UCSD-AML1 (cell line): ENCODE data around the gene SLC35E4.

Source experiments
- DNase-seq: peaks from one replicate; lab custom pipeline; 2025; ENCODE audit not compliant: unreplicated experiment; lab: John Stamatoyannopoulos, UW

Gene SLC35E4

GRCh38 chr22:30687358-30687757 lies 51.8 kb downstream of the SLC35E4 start:
- no peak for DNase-seq

DNA sequence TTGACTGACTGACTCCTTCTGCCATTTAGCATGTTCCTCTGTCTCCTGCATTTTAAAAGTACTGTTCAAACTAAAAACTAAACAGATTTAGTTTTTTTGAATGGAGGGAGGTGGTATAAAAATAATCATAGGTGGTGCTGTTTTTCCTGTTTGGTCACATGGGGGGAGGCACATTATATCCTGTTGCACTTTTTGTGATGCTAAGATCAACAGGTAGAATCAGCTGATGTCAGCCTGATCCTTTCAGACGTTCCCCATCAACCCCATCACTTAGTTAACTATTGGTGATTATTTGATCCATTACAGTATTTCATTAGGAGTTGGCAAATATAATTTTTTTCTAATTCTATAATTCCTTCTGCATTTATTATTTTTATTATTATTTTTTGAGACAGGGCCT lies 54.0 kb downstream of the SLC35E4 start:
- DNase-seq: no peak

DNA sequence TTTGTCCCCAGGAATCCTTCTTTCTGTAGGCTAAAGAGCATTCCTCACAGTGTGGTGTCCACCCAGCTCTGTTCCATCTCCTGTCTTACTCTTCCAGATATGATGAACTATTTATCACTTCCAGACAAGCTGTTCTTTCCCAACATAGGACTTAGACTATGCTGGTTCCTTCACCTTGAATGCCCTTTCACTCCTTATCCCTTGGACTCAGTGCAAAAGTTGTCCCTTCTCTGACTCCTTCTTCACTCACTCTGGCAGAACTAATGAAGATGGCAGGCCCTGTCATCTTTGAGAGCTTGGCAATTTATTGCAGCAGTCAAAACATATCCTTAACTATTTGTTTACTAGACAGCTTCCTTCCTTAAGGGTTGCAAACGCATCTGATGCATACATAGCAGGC lies 55.6 kb downstream of the SLC35E4 start:
- no peak for DNase-seq

DNA sequence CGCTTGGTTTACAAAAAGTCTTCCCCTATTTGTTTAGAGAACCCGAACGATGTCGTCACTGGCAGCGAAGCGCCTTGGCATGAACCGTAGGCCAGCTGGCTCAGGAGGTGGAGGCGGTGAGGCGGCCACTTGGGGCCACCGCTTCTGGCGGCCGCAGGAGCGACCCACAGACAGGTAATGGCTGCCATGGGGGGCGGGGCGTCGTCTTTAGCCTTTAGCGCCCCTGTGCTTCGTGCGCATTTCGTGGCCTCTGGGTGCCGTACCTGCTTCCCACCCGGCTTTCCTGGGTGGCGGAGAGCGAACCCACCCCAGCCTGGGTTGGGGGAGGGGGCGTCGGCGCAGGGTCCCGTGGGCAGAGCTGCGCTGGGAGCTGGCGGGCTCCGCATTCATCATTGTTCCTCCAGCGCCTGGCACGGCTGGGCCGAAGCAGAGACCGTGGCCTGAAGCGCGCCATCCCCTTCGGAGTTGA lies 58.6 kb downstream of the SLC35E4 start:
- no peak for DNase-seq

- DNase-seq: no peak
Observed at GRCh38 chr22:30694640-30695350, 59.2 kb downstream of the SLC35E4 start, which contains the start of gene OSBP2. TSS of gene OSBP2 (plus strand) at chr22:30694874. CDS start at chr22:30694910, 36 bp downstream.

DNA sequence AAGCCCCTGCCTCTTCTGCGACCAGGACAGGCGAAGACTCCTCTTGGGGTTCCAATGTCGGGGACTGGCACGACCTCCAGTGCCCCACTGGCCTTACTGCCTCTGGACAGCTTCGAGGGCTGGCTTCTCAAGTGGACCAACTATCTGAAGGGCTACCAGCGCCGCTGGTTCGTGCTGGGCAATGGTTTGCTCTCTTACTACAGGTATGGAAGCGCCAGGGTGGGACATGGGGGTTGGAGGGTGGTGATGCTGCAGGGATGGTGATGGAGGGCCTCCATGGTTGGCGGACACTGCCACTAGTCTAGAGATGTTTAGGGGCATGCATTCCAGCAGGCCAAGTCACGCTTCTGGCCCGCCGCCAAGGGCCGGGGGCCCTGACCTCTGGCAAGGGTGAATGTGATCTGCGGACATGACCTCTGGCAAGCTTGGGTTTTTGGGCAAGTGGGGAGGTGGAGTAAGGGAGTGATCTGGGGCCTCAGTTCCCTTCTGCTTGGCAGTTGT lies 59.8 kb downstream of the SLC35E4 start:
- no peak for DNase-seq

GRCh38 chr22:30695871-30696655 lies 60.5 kb downstream of the SLC35E4 start:
- no peak for DNase-seq
